Measurements from ENCODE around the gene FOSB.
A peak's percentile ranks its signal among the peaks of the same experiment; 100 is the strongest.

Gene FOSB

GRCh38 chr19:45485305-45486077 lies 17.7 kb downstream of the FOSB start:
- peak; percentile 95 for DNase-seq

DNA sequence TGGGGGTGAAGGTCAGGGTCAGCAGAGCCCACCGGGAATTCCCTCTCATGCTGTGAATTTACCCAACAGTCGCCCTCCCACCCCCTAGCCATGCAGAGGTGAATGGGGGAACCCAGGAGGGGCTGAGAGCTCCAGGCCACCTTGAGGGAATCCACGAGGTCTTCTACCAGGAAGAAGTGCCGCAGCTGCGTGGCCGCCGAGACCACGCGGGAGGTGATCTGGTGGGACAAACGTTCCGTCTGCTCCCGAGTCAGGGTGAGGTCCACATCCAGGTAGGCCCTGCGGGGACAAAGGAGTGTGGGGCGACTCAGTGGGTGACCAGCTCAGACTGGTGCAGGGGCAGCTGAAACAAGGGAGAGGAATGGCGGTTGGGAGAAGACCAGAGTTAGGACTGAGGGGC lies 20.9 kb downstream of the FOSB start:
- DNase-seq: no peak

- DNase-seq: no peak
These were observed 21.5 kb downstream of the FOSB start for GRCh38 chr19:45489216-45489855.

DNA sequence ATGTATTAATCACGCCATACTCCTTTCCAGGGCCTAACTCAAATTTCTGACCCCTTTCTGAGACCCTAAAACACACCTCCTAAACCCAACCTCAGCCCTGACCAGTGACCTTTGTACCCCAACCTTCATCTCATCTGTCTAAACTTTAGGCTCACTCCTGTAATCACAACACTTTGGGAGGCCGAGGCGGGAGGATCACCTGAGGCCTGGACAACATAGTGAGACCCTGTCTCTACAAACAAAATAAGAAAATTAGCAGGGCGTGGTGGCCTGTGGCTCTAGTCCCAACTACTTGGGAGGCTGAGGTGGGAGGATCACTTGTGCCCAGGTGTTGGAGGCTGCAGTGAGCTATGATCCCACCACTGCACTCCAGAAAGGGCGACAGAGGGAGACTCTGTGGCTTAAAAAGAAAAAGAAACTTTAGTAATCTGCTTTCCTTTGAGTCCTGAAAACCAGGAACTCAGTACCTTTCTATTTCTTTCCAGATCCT lies 24.4 kb downstream of the FOSB start:
- no peak for DNase-seq

DNA sequence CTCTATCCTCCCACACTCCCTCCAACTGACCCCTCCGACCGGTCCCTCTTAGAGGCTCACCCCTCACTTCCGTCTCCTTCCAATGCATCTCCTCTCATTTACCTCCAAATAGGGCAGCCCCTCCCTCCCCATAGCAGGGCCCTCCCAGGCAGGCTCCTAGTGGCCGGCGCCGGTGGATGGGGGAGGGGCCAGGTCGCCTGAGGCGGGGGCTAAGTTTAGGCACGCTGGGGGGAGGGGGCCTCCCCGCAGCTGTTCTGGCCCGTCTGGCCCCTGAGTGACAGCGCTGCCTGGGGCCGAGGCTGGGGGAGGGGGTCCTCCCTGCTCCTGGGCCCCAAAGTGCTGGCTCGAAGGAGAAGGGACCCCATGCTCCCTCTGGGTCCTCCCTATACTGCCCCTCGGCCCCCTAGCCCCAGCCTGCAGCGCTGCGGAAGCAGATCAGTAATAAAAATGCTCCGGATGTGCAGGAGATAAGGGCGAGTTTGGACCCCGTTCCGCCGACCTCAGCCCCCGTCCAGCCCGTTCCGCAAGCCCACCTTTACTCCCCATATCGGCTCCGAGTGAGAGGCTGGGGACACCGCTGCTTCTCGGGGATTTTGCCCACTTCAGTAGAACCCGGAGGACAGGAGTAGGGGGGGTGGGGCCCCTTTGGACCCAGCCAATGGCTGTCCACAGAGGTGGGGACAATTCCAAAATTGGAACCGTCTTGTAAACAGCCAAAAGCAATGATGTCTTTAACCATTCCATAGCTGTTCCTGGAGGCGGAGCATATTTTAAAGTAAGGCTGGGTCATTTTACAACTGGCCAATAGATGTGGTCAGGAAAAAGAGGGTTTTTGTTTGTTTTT lies 25.1 kb downstream of the FOSB start:
- DNase-seq: peak; percentile 70

GRCh38 chr19:45494261-45494916 lies 26.6 kb downstream of the FOSB start:
- DNase-seq: no peak

- DNase-seq: no peak
These were observed 27.4 kb downstream of the FOSB start for GRCh38 chr19:45495178-45495577.

DNA sequence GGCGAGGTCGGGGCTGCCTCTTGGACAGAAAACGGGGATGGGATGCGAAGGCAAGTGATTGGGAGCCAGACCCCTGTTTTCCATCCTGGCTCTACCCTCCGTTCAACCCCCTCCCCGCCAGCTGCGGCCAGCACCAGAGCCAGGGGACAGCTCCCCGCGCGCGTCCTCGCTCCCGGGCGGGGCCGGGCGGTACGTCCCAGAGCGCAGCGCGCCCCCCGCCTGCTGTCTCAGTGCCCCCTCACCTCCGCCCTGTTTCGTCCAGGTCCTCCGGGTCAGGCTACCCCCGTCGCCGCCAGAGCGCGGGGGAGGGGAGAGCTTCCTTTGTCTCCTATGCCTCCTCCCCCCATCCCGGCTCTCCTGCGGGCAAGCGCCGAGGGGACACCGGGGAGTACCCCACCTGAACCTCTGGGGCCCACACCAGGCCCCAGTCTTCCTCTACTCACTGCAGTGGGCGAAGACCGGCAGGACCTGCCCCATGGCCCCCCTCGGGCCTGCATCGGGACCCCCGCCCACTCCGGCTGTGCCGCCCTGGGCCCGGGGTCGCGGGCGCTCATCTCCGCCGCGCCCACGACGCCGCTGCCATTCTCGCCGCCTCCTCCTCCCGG lies 28.7 kb downstream of the FOSB start:
- DNase-seq: peak; percentile 42

DNA sequence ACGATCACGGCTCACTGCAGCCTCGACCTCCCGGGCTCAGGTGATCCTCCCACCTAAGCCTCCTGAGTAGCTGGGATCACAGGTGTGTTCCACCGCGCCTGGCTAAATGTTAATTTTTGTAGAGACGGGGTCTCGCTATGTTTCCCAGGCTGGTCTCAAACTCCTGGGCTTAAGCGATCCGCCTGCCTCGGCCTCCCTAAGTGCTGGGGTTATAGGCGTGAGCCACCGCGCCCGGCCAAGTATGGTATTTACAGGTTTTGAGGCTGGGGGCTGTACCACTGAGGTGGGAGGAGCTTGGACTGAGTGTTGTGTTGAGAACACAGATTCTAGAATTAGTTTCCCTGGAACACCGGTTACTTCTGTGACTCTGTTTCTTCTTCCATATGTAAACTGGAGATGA lies 30.0 kb downstream of the FOSB start:
- DNase-seq: no peak

DNA sequence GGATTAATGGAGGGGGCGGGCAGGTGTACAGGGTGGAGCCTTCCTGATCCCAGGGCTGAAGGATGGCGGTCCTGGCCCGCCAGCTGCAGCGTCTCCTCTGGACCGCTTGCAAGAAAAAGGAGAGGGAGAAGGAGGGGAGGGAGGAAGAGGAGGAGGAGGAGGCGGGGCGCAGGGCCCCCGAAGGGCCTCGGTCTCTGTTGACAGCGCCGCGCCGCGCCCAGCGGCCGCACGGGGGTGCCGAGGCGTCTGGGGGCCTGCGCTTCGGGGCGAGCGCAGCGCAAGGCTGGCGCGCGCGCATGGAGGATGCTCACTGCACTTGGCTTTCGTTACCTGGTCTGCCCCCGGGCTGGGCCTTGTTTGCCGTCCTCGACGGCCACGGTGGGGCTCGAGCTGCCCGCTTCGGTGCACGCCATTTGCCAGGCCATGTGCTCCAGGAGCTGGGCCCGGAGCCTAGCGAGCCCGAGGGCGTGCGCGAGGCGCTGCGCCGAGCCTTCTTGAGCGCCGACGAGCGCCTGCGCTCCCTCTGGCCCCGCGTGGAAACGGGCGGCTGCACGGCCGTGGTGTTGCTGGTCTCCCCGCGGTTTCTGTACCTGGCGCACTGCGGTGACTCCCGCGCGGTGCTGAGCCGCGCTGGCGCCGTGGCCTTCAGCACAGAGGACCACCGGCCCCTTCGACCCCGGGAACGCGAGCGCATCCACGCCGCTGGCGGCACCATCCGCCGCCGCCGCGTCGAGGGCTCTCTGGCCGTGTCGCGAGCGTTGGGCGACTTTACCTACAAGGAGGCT lies 30.8 kb downstream of the FOSB start, which contains the start of gene PPM1N:
Gene PPM1N, plus strand, starts transcription at position 33 of the 785 bp plus-strand sequence. Its CDS starts 30 bp downstream, at position 63.
- peak; percentile 38 for DNase-seq

DNA sequence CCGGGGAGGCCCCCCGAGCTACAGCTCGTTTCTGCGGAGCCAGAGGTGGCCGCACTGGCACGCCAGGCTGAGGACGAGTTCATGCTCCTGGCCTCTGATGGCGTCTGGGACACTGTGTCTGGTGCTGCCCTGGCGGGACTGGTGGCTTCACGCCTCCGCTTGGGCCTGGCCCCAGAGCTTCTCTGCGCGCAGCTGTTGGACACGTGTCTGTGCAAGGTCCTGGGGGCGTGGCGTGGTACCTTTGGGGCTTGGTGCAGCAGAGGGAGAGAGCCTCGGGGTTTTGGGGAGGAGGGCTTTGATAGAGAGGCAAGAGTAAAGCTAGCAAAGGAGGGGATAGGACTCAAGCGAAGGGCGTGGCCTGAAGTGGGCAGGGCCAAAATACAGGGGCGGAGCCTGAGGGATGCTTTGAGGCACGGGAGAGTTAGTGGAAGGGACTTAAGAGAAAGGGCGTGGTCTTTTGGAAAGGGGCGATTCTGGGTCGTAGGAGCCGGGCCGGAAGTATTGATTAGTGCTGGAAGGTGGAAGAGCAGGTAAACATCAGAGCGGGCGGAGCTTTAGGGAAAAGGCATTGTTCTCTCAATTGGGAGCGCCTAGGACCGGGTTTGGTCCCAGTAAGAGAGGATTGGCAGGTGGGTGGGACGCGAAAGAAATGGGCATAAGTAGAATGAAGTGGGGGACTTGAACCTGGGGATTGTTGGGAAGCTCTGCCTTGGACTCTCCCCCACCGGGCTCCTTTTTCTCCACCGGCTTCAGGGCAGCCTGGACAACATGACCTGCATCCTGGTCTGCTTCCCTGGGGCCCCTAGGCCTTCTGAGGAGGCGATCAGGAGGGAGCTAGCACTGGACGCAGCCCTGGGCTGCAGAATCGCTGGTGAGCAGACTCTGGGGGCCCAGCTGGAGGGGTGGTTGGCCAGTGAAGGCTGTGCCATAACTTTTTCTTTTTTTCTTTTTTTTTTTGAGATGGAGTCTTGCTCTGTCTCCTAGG lies 31.7 kb downstream of the FOSB start:
- peak; percentile 31 for DNase-seq

GRCh38 chr19:45500918-45501729 lies 33.3 kb downstream of the FOSB start:
- DNase-seq: no peak

GRCh38 chr19:45501730-45502014 lies 33.9 kb downstream of the FOSB start:
- no peak for DNase-seq

DNA sequence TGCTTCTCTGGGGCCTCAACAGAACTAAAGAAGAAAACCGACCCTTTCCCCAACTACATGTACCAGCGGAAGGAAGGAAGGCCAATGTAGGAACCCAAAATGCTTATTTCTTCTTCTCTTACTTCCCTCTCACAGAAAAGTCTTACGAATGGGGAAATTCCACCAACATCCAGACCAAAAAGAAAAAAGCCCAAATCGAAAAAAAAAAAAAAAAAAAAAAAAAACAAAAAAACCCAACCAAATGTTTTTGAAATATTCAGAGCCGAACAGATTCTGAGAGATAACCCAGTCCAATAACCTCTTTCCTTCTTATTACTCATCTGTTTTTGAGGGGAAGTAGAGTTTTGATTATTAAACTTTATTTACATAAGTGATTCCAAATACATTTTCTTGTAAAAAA lies 34.3 kb downstream of the FOSB start:
- no peak for DNase-seq

GRCh38 chr19:45503909-45504308 lies 36.1 kb downstream of the FOSB start:
- DNase-seq: no peak

DNA sequence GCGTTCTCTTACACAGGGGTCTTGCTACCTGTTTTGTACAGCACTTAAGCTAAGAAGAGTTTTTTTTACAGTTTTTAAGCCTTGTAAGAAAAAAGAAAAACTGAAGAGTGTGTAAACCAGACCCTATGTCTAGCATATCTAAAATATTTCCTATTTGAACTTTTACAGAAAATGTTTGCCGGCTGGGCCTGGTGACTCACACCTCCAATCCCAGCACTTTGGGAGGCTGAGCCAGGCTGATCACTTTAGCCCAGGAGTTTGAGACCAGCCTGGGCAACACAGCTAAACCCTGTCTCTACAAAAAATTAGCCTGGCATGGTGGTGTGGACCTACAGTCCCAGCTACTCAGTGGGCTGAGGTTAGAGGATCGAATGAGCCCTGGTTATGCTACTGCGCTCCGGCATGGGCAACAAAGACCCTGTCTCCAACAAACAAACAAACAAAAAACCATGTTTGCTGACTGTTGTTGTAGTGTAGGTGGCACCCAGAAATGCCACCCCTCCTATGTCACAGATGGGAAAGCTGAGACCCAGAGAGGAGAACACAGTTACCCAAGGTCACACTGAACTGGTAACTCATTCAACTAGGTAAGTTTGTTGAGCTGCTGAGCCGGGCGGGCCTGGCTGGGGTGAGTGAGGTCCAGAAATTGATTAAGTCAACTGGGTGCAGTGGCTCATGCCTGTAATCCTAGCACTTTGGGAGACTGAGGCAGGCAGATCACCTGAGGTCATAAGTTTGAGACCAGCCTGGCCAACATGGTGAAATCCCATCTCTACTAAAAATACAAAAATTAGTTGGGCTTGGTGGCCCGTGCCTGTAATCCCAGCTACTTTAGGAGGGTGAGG lies 37.6 kb downstream of the FOSB start:
- no peak for DNase-seq

GRCh38 chr19:45505996-45506245 lies 38.1 kb downstream of the FOSB start:
- no peak for DNase-seq

DNA sequence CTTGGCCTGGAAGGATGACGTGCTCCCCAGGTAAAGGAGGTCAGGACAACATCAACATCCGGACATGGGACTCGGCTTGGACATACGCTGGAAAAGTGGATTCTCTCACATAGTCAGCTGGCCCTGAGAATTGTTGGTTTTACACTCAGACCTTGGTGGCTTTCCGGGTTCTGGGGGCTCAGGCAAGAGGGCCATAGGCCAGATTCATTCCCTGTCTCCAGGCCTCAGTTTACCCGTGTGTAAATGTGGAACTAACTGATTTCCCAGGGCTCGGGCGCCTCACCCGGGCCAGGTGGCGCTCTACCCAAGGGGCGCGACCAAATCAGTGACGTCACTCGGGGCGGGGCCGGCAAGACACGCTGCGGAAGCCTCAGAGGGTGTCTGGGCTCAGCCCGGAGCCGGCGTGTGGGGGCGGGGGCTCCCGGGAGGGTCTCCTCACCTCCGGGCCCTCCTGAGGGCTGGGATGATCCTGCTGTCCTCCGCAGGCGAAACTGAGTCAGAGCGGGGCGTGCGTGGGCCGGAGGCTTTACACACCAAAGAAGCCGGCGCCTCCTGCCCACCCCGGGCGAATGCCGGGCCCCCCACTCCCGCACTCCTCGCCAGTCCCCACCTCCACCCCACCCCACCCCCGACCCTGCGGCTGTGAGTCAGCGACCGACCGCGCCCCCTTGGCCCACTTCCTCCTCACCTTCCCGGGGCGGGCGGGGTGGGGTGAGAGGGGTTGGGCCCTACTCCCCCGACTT lies 38.6 kb downstream of the FOSB start:
- peak; percentile 93 for DNase-seq
